SJSA1 (cell line): ENCODE data around the gene IZUMO4. TPM values are rescaled to one million over a fixed set of nuclear protein-coding genes. Genes with fewer than 3 reads are reported as not detected.

ENCODE experiments used
- DNase-seq, 2 experiments: peaks; one replicate each; pipeline ENCODE4 v3.0.0-alpha.2; 2015 to 2020; ENCODE audit warnings: low spot score in 2 of 2, low read depth in 1 of 2
- H3K27ac ChIP-seq: fragments of 250-450 bp; sonication (Bioruptor Pico); 2 replicates; pipeline ENCODE4 v1.5.1; 2020; ENCODE audit warnings: mild to moderate bottlenecking, moderate library complexity
- H3K27me3 ChIP-seq: fragments of 250-450 bp; sonication (Bioruptor Pico); replicated peaks from 2 replicates; pipeline ENCODE4 v1.5.1; 2020; ENCODE audit warnings: mild to moderate bottlenecking, moderate library complexity
- H3K36me3 ChIP-seq: fragments of 250-450 bp; sonication (Bioruptor Pico); 2 replicates; pipeline ENCODE4 v1.5.1; 2020; ENCODE audit warnings: mild to moderate bottlenecking
- H3K4me1 ChIP-seq: fragments of 250-450 bp; sonication (Bioruptor Pico); replicated peaks from 2 replicates; pipeline ENCODE4 v1.6.1; 2021; ENCODE audit warnings: mild to moderate bottlenecking
- H3K4me3 ChIP-seq: fragments of 250-450 bp; sonication (Bioruptor Pico); 2 replicates; pipeline ENCODE4 v1.5.1; 2020; ENCODE audit warnings: mild to moderate bottlenecking
- H3K9me3 ChIP-seq: fragments of 250-450 bp; sonication (Bioruptor Pico); replicated peaks from 2 replicates; pipeline ENCODE4 v1.5.1; 2020; ENCODE audit warnings: mild to moderate bottlenecking
- total RNA-seq: library from RNA; depleted of rRNA; stranded (reverse); fragments of >200 nt; shearing (Covaris generic); gene quantifications from 2 replicates; pipeline ENCODE4 v1.2.3, GENCODE V29; 2014

Gene IZUMO4
- total RNA-seq, 1 experiment from 2014 or later = 1.9 TPM

DNA sequence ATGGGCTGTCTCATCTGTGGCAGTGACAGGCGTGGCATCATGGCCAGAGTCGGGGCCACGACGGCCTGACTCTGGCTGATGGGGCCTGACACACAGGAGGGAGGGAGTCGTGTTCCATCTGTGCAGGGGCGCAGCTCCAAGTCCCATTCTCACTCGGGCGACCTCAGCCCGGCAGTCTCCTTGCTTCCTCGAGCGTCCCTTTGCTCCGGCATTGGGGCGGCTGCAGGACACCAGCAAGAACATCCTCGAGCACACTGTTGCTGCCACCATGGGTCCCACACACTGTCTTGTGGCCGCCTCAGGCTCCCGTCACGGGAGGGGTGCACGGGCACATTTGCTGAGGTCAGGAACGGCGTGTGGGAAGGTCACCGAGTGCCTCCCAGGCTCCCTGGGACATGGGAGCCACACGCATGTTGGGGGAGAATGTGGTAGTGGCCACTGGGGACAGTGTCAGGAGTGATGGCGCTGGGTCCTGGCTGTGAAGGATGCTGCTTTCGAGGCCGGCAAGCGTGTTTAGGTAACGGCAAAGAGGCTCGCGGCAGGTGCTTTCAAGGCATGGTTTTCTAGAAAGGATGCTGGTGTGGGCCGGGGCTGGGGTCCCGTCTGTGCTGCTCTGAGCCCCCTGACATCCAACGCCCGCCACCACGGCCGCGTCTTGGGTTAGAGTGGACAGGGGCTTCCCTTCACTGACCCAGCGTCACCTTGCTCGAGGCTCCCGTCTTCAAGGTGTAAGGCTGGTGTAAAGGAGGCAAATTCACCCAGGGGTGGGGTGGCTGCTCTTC is 3.4 kb downstream of the IZUMO4 start:
- Histone ChIP-seq H3K4me3 (no peak overlapping the region), H3K4me1 (peaks cover 10% of the 10 kb centered on the region), H3K9me3 (peaks cover 4% of the 10 kb centered on the region; the same call in 1 of the 2 replicates), H3K27me3 (no peaks in the 10 kb centered on the region), H3K36me3 (peaks cover 38% of the 10 kb centered on the region), H3K27ac (no peak overlapping the region)
- DNase-seq = no peak

DNA sequence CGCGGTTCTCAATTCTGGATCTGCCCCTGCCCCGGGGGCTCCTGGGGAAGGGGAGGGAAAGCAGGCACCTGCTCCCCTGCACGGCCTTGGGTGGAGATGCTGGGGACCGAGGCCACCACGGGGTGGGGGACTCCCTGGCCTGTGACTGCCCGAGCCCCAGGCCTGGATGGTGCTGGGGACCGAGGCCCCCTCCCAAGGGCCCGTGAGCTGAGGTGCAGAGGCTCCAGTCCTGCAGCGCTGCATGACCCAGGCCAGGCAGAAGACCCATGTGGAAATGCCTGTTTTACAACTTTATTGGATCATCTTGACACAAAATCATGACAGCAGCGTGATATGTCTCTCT is 4.0 kb downstream of the IZUMO4 start:
- no peak overlapping the region for H3K4me3 ChIP-seq
- DNase-seq = no peak
- peaks cover 44% of the 10 kb centered on the region for H3K36me3 ChIP-seq

DNA sequence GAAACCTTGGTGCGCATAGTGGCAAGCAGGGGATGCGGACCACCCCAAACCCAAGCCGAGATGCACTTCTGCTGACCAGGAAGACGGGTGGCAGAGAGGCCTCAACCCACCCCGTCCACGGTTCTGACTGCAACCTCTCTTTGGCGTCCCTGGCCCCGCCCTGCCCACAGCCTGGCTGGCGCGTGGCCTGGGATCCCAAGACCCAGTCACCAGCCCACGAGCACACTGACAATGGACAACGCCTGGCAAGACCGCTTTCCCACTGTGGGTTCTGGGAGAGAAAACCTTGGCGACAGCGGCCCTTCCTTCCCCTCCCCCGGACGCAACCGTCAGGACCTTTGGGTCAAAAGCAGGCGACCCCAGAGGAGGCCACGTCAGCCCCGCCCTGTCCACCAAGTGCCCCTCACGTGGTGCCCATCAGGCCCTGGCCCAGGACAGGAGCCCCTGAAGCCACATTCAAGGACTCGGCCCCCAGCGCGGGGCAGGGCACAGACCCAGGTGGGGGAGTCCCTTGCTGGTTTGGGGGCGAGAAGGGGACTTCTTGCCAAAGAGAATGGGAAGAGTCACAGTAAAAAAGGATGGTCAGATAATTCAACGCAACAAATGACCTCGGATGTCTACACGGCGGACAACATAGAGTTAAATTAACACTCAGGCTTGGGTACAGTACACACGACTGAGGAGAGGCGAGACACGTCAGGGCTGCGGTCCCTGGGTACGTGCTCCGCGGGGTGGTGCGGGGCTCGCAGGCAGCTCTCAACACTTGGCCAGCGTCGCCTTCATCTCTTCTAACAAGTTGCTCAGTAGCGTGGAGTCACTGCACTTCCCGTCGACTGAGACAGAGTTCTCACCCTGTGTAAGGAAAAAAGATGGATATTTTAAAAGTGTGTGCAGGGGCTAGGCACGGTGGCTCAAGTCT is 5.0 kb downstream of the IZUMO4 start:
- Histone ChIP-seq H3K27me3 (no peaks in the 10 kb centered on the region), H3K4me1 (peaks cover 8% of the 10 kb centered on the region), H3K27ac (no peak overlapping the region), H3K36me3 (peaks cover 54% of the 10 kb centered on the region), H3K9me3 (peaks cover 7% of the 10 kb centered on the region; the same call in 1 of the 2 replicates), H3K4me3 (no peak overlapping the region)
- no peak for DNase-seq

More for the DNA sequence above, 4.0 kb downstream of the IZUMO4 start:
- no peak overlapping the region for H3K27ac ChIP-seq
- H3K4me1 ChIP-seq = peaks cover 8% of the 10 kb centered on the region
- H3K9me3 ChIP-seq = peaks cover 4% of the 10 kb centered on the region; the same call in 1 of the 2 replicates
- no peaks in the 10 kb centered on the region for H3K27me3 ChIP-seq

DNA sequence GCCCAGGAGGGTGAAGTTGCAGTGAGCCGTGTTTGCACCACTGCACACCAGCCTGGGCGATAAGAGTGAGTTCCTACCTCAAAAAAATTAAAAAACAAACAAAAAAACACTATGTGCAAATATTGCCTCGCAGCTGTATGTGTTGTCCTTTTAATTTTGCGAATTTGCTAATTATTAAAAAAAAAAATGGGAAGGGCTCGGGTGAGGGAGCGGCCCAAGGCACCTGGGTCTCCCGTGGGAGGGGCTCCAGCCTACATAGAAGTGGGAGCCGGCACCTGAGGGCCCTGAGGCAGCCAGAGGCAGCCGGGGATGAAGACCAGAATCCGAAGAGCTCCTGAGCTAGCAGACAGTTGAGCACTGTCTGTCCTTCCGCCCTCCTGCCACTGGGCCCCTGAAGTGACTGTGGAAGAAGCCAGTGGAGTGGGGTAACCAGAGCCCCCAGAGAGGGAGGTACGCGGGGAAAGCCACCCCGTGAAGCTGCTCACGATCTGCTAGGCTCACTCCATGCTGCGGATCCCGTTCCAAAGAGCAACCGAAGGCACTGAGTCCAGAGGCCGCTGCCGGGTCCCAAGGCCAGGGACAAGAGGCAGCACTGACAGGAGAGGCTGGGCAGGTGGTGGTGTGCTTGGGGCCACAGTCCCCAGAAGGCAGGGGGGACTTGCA is 6.5 kb downstream of the IZUMO4 start:
- peaks cover 66% of the 10 kb centered on the region for H3K36me3 ChIP-seq
- no peak overlapping the region for H3K4me3 ChIP-seq
- no peak for DNase-seq

DNA sequence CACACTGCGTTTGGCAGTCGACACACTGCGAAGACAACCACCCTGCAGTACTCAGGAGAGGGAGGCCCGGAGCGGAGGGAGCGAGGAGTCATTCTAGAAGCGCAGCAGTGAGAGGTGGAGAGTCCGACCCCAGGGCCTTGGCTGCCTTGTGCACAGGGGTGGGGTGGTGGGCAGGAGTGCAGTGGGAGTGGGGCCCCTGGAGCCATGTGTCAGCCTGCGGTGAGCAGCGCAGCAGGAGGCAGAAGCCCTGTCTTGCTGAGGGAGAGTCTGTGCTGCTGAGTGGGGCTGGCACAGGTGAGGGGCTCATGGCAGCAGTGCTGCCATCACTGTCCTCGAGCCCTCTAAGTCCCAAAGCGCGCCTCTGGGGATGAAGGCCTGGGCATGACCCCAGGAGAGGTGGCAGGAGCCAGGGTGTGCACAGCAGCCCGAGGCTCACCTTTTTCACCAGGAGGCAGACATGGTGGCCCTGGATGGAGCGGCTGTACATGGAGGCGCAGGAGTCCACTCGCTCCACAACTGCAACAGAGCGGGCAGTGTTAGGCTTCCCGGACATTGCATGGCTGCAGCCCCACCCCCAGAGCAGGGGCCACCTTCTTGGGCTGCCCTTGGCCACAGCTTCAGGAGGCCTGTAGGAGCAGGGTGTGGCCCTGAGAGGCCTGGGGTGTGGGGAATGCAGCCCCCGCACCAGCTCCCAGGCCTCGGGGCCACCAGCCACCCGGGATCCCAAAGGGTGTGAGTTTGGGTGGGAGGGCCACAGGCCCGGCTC is 11.7 kb downstream of the IZUMO4 start:
- H3K4me3 ChIP-seq = no peak overlapping the region
- H3K9me3 ChIP-seq = peaks cover 7% of the 10 kb centered on the region; the same call in 1 of the 2 replicates
- H3K27ac ChIP-seq = no peak overlapping the region
- H3K27me3 ChIP-seq = no peaks in the 10 kb centered on the region
- no peaks in the 10 kb centered on the region for H3K4me1 ChIP-seq
- peaks cover 83% of the 10 kb centered on the region for H3K36me3 ChIP-seq
- no peak for DNase-seq

More for the DNA sequence above, 6.5 kb downstream of the IZUMO4 start:
- no peak overlapping the region for H3K27ac ChIP-seq
- H3K9me3 ChIP-seq = peaks cover 7% of the 10 kb centered on the region; the same call in 1 of the 2 replicates
- H3K4me1 ChIP-seq = no peaks in the 10 kb centered on the region
- H3K27me3 ChIP-seq = no peaks in the 10 kb centered on the region

DNA sequence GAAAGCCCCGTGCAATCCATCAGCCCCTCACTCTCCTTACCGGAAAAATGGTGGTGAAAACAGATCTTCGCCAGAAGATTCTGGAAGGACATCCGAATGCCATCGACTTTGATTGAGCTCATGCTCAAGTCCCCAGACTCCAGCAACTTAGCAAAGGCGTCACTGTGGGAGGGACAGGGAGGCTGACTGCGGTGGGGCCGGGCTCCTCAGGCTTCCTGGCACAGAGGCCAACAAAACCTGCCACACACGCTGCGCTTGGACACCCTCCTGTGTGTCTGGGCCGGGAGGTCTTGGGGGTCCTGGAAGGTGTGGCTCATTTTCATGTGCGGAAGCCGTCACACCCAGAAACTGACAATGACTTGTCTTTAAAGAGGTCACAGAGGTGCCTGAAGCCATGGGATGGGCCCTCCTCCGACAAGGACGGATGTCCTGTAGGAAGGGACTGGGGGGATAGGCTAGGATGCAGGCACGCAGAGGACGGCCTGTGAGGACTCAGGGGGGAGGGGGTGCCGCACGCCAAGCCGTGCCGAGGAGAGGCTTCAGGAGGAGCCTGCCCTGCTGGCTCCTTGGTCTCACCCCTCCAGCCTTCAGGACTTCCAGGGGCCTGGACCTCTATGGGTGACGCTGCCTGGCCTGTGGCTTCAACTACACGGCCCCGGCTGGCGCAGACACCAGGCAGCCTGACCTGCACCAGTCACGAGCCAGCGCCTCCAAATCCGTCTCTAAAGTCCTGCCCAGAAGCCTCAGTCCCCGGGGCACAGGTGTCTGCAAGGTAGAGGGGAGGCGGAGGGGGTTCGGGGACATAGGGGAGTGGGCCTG is 12.5 kb downstream of the IZUMO4 start:
- Histone ChIP-seq H3K4me3 (no peak overlapping the region), H3K9me3 (peaks cover 7% of the 10 kb centered on the region; the same call in 1 of the 2 replicates), H3K27me3 (no peaks in the 10 kb centered on the region), H3K27ac (no peak overlapping the region), H3K4me1 (no peaks in the 10 kb centered on the region), H3K36me3 (peaks cover 91% of the 10 kb centered on the region)
- DNase-seq = no peak

DNA sequence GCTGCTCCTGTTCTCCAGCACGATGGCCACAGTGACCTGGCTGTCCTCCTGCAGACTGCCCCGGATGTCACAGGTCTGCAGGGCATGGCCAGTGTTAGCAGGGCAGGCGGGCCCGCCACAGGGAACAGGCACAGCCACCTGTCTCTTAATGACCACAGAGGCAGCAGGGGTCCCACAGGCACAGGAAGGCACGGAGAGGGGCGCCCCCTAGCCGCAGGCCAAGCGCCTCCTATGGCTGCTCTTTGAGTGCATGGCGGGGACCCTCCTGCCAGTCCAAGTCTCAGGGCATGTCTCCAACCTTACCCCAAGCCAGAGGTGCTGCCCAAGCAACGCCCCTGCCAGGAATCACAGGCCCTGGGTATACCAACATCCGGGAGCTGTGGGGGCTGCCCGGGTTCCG is 14.1 kb downstream of the IZUMO4 start:
- H3K4me1 ChIP-seq = no peaks in the 10 kb centered on the region
- DNase-seq = no peak
- no peak overlapping the region for H3K27ac ChIP-seq
- no peaks in the 10 kb centered on the region for H3K27me3 ChIP-seq
- H3K36me3 ChIP-seq = peaks cover 93% of the 10 kb centered on the region
- no peak overlapping the region for H3K4me3 ChIP-seq
- H3K9me3 ChIP-seq = 0 out of 2 replicates have a peak, but pooled peaks cover 3% of the 10 kb centered on the region

DNA sequence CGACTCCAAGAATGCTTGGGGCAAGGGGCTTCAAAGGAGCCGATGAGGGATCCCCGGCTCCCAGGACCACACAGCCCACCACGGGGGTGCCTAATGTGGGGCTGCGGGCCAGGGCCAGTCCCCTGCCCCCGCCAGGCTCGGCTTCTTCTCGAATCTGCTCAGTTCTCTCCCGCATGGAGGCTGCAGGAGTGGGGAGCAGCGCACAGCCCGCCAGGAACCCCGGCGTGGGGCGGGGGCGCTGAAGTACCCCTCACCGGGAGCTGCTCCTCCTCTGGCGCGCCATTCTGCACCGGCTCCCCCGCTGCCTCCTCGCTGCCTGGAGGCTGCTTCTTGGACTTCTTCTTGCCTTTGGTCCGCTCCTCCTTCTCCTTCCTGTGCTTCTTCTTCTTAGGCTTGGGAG is 14.7 kb downstream of the IZUMO4 start:
- Histone ChIP-seq H3K27me3 (no peaks in the 10 kb centered on the region), H3K36me3 (peaks cover 93% of the 10 kb centered on the region), H3K4me3 (no peak overlapping the region), H3K9me3 (no peaks in the 10 kb centered on the region), H3K27ac (no peak overlapping the region), H3K4me1 (no peaks in the 10 kb centered on the region)
- no peak for DNase-seq

DNA sequence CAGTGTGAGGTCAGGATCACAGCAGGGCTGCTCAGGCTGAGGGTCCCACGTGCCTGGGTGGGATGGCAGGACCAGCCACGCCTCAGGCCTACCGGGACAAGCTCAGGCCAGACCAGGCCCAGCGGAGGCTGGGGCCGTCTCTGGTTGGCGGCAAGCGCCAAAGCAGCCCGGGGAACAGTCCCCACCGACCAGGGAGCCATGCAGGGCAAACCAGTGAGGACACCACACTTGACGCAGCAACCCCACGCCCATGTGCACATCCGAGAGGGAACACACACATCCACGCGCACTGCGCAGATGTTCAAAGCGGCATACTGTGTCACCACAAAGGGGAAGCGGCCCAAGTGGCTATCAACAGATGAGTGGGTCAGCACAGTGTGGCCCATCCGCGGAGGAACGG is 15.2 kb downstream of the IZUMO4 start:
- Histone ChIP-seq H3K4me1 (no peaks in the 10 kb centered on the region), H3K27me3 (no peaks in the 10 kb centered on the region), H3K27ac (no peak overlapping the region), H3K4me3 (no peak overlapping the region), H3K36me3 (peaks cover 93% of the 10 kb centered on the region), H3K9me3 (no peaks in the 10 kb centered on the region)
- no peak for DNase-seq

DNA sequence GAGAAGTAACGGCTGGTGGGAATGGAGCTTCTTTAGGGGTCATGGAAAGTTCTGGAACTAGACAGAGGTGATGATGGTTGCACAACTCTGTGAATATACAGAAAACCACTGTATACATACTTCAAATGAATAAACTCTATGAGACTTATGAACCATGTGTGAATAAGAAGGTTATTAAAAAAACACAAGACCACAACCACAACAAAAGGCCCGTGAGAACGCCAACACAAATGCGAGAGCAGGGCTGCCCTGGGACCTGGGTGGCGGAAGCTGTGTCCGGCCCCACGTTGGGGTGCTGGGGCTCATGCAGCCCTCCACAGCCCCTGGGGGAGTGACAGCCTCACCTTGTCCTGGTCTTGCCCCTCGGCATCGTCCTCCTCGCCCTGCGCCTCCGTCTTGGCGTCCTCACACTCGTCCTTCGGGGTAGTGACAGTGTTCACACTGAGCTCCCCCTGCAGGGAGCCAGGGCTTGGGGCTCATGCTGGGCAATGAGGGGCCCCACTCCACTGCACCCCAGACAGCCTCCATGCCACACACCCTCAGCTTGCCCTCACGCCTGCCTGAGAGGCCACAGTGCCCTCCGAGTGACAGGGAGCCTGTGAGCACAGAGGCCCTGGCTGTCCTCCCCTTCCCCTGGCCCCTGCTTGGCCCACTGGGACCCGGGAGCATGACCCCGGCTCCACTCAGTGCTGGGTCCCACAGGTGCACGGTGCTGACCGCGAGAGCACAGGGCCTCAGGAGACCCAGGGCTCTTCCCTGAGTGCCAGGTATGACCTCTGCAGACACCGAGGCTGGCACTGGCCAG is 16.0 kb downstream of the IZUMO4 start:
- H3K4me3 ChIP-seq = no peak overlapping the region
- no peaks in the 10 kb centered on the region for H3K27me3 ChIP-seq
- no peak overlapping the region for H3K27ac ChIP-seq
- no peaks in the 10 kb centered on the region for H3K9me3 ChIP-seq
- no peaks in the 10 kb centered on the region for H3K4me1 ChIP-seq
- peaks cover 96% of the 10 kb centered on the region for H3K36me3 ChIP-seq
- no peak for DNase-seq

DNA sequence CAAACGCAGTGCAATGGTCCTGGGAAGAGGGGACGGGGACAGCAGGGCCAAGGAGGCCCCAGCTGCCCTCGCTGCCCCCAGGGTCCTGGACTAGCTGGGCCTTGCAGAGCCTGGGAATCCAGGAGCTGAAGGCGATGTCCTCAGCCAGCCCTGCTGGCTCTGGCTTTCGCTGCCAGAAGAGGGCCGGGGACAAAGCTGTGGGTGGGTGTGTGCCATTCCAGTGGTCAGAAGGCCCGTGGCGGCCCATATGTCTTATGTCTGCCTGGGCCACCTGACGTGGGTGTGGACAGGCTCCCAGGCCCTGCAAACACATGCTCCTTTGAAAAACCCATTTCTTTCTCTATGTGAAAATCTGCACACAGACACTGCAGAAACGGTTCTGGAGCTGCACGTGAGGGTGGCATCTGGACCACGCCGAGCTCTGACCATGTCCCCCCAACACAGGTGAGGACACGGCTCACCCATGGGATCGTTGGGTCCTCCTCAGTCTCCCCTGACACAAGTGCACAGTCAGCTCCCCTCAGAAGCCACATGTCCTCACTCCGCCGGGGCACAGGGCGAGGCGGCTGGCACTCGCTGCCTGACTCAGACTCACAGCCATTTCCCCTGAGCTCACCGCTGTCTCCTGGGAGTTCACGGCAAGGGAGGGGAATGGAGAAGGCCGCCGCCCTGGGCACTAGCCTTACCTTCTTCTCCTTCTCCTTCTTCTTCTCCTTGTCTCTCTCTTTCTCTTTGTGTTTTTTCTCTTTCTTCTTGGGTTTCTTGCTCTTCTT is 16.9 kb downstream of the IZUMO4 start:
- Histone ChIP-seq H3K4me3 (no peak overlapping the region), H3K27me3 (no peaks in the 10 kb centered on the region), H3K27ac (no peak overlapping the region), H3K9me3 (no peaks in the 10 kb centered on the region), H3K36me3 (peaks cover 96% of the 10 kb centered on the region), H3K4me1 (no peaks in the 10 kb centered on the region)
- no peak for DNase-seq
